Transverse colon (tissue), 4 donors: ENCODE data around the gene TNRC18. TPM values are rescaled to one million over a fixed set of nuclear protein-coding genes. Genes with fewer than 3 reads are reported as not detected.

Source experiments
- DNase-seq: peaks from one replicate; pipeline ENCODE4 v3.0.0-alpha.2; 2019
- H3K27ac ChIP-seq, 4 donors: fragments of 200-600 bp; sonication (generic); 2 replicates each; pipeline ENCODE4 v1.5.1; 2016 to 2018; ENCODE audit warnings: inconsistent platforms in 4 of 4
- H3K27me3 ChIP-seq: fragments of 200-600 bp; sonication (generic); 2 replicates; pipeline ENCODE4 v1.5.1; 2017; ENCODE audit warnings: inconsistent platforms
- H3K36me3 ChIP-seq, 4 donors: fragments of 200-600 bp; sonication (generic); 2 replicates each; pipeline ENCODE4 v1.5.1; 2017 to 2019; ENCODE audit warnings: inconsistent platforms in 4 of 4
- H3K4me1 ChIP-seq, 4 donors: fragments of 200-600 bp; sonication (generic); 2 replicates each; pipeline ENCODE4 v1.5.1; 2017 to 2020; ENCODE audit warnings: inconsistent platforms in 4 of 4
- H3K4me3 ChIP-seq, 4 donors: fragments of 200-600 bp; sonication (generic); 1 replicate in 1 of 4; 2 replicates in 3 of 4; pipeline versions ENCODE4 v1.5.1 to v1.6.1; 2017 to 2019; ENCODE audit warnings: inconsistent platforms in 4 of 4
- H3K9me3 ChIP-seq, 2 donors: fragments of 200-600 bp; sonication (generic); 2 replicates each; pipeline ENCODE4 v1.5.1; 2017 to 2019; ENCODE audit warnings: inconsistent platforms in 2 of 2
- CTCF ChIP-seq, 5 experiments: fragments of 200-600 bp in 3 of 5; fragments of 450-650 bp in 2 of 5; sonication (generic) in 3 of 5; IDR thresholded peaks; 1 replicate in 2 of 5; 2 replicates in 3 of 5; pipeline ENCODE4 v1.5.1; 2016 to 2017; ENCODE audit warnings: antibody characterized with exemption in 5 of 5, inconsistent platforms in 3 of 5, mild to moderate bottlenecking in 2 of 5, moderate library complexity in 1 of 5
- EP300 ChIP-seq: sonication (generic); formaldehyde crosslinking; IDR thresholded peaks from one replicate; pipeline ENCODE4 v1.6.1; 2017; ENCODE audit warnings: antibody characterized with exemption, low read depth
- POLR2A ChIP-seq: fragments of 450-650 bp; IDR thresholded peaks from one replicate; pipeline ENCODE4 v1.6.1; 2016; ENCODE audit warnings: antibody characterized with exemption, mild to moderate bottlenecking, moderate library complexity
- POLR2AphosphoS5 ChIP-seq, 3 donors: sonication (generic); formaldehyde crosslinking; IDR thresholded peaks; one replicate each; pipeline ENCODE4 v1.6.1; 2016; ENCODE audit warnings: antibody characterized with exemption in 3 of 3
- WGBS, 2 donors: methylation state at CpG; one replicate each; pipeline ENCODE4 v1.1.5; 2018; ENCODE audit warnings: low coverage in 1 of 2; 5-methylcytosine and 5-hydroxymethylcytosine counted together
- in situ Hi-C, 4 donors: fragments of 200-750 bp; cut with MboI; loops; one replicate each; pipeline versions ENCODE4 v1.15.0 to v1.15.1; 2017; ENCODE audit warnings: low sequenced_read_pairs in 3 of 4, low pct_ligation_motif_present in 1 of 4, low pct_unique_long_range_greater_than_20kb in 1 of 4
- intact Hi-C: fragments of 100-400 bp; cut with DNase I; formaldehyde crosslinking; loops from one replicate; pipeline ENCODE4 v1.15.1; 2023; ENCODE audit warnings: low total_unique reads
- total RNA-seq, 4 donors: library from RNA; depleted of rRNA; stranded (reverse); fragments of >200 nt; gene quantifications; one replicate each; pipeline ENCODE4 v1.1.0, GENCODE V29; 2016

TNRC18 gene
- total RNA-seq, 4 donors from 2014 or later, result 91.2 to 430 (median 175) TPM

GRCh38 chr7:5345171-5345570 lies 78.5 kb downstream of the TNRC18 start:
- H3K27me3 ChIP-seq, result no peaks in the 10 kb centered on the region
- no peak for TF ChIP-seq CTCF (IDR thresholded peaks at IDR 0.05)
- no peak for TF ChIP-seq EP300
- no peak for TF ChIP-seq POLR2AphosphoS5 (IDR thresholded peaks at IDR 0.05)
- TF ChIP-seq POLR2A, result no peak
- peaks cover 0 to 40% (median 24%) of the 10 kb centered on the region in 4 donors for H3K36me3 ChIP-seq
- H3K4me3 ChIP-seq, result no peak overlapping the region
- DNase-seq, result no peak
- no peak overlapping the region for H3K27ac ChIP-seq
- H3K9me3 ChIP-seq, result no peaks in the 10 kb centered on the region
- WGBS, 2 donors, result 93% methylated on average over 11 of the region's 13 CpGs; no CpG with 5 or more reads in 1 of the 2 donors
- in situ Hi-C loops, result no loop called here
- intact Hi-C loops, result no loop called here
- peaks cover 0 to 5% (median 2%) of the 10 kb centered on the region in 4 donors for H3K4me1 ChIP-seq

- peaks cover 0 to 48% (median 24%) of the 10 kb centered on the region in 4 donors for H3K36me3 ChIP-seq
- whole genome bisulfite sequencing, 2 donors, result 67 to 94% methylated on average over 1 to 4 of the region's 4 CpGs
- H3K27me3 ChIP-seq, result no peaks in the 10 kb centered on the region
- no peak for DNase-seq
- peaks cover 0 to 5% (median 2%) of the 10 kb centered on the region in 4 donors for H3K4me1 ChIP-seq
- no peak overlapping the region for H3K4me3 ChIP-seq
- no peak overlapping the region for H3K27ac ChIP-seq
- intact Hi-C loops (no loop called here), in situ Hi-C loops (no loop called here)
- TF ChIP-seq POLR2AphosphoS5 (IDR thresholded peaks at IDR 0.05) (no peak), POLR2A (no peak), EP300 (no peak), CTCF (IDR thresholded peaks at IDR 0.05) (no peak)
- no peaks in the 10 kb centered on the region for H3K9me3 ChIP-seq
These were observed 79.3 kb downstream of the TNRC18 start for GRCh38 chr7:5344342-5344741.

DNA sequence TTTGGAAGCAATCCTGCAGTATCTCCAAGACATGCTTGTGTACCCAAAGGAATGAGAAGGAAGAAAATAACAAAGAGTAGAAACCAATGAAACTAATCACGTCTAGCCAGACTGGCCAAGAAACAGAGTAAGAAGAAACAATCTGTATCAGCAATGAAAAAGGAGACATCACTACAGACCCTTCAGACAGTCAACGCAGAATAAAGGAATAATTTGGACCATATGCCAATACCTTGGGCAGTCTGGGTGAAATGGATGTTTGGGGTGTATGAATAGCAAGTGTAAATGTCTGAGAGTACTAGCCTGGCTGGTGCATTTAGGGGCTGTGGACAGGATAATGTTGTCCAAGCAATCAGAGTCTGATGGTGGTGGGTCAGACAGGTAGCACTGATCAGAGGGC lies 79.8 kb downstream of the TNRC18 start:
- TF ChIP-seq POLR2A (no peak), CTCF (IDR thresholded peaks at IDR 0.05) (no peak), POLR2AphosphoS5 (IDR thresholded peaks at IDR 0.05) (no peak), EP300 (no peak)
- peaks cover 0 to 1% (median under 1%) of the 10 kb centered on the region in 4 donors for H3K4me1 ChIP-seq
- 63 to 94% methylated on average over 2 of the region's 2 CpGs for WGBS, 2 donors
- no peaks in the 10 kb centered on the region for H3K27me3 ChIP-seq
- in situ Hi-C loops, result no loop called here
- intact Hi-C loops, result no loop called here
- H3K27ac ChIP-seq, result no peak overlapping the region
- H3K4me3 ChIP-seq, result no peak overlapping the region
- no peak for DNase-seq
- H3K36me3 ChIP-seq, result peaks cover 0 to 48% (median 24%) of the 10 kb centered on the region in 4 donors
- H3K9me3 ChIP-seq, result no peaks in the 10 kb centered on the region

GRCh38 chr7:5342631-5343030 lies 81.0 kb downstream of the TNRC18 start:
- H3K36me3 ChIP-seq, result peaks cover 0 to 55% (median 30%) of the 10 kb centered on the region in 4 donors
- no peak overlapping the region for H3K4me3 ChIP-seq
- in situ Hi-C loops (no loop called here), intact Hi-C loops (no loop called here)
- no peaks in the 10 kb centered on the region for H3K9me3 ChIP-seq
- no peak overlapping the region for H3K27ac ChIP-seq
- H3K4me1 ChIP-seq, result no peaks in the 10 kb centered on the region
- H3K27me3 ChIP-seq, result no peaks in the 10 kb centered on the region
- DNase-seq, result no peak
- TF ChIP-seq POLR2AphosphoS5 (IDR thresholded peaks at IDR 0.05) (no peak), EP300 (no peak), CTCF (IDR thresholded peaks at IDR 0.05) (no peak), POLR2A (no peak)
- 90 to 96% methylated on average over 6 of the region's 6 CpGs for WGBS, 2 donors
